GM12878 (cell line): ENCODE results near the gene ZDHHC11B. TPM values are rescaled to one million over a fixed set of nuclear protein-coding genes. Genes with fewer than 3 reads are reported as not detected.
"Not testable (repeated sequence)": the region's sequence is repeated elsewhere in the genome, so short reads cannot be mapped to it uniquely, and the experiment has no call there.

Experiments
- ATAC-seq: fragments of 200-7000 bp; cut with Tn5 transposase; 3 replicates; pipeline ENCODE4 v1.9.1; 2020; ENCODE audit warnings: mild to moderate bottlenecking, moderate library complexity
- BruUV-seq: library from RNA; stranded (reverse); fragments of 400-500 nt; replicated peaks from 2 replicates; lab custom pipeline; 2021; lab: Mats Ljungman, UMichigan
- CTCF ChIA-PET: fragments of 300-600 bp; sonication (Branson Sonifier 250); formaldehyde crosslinking; extraction: SDS; loops from one replicate; lab custom pipeline; 2021; ENCODE audit warnings: inconsistent platforms; lab: Yijun Ruan, JAX
- POLR2A ChIA-PET: fragments of 350-600 bp; formaldehyde crosslinking; extraction: SDS; loops from one replicate; lab custom pipeline; 2021; ENCODE audit warnings: inconsistent platforms; lab: Charles Lee
- RAD21 ChIA-PET: fragments of 300-600 bp; sonication (Branson Sonifier 250); formaldehyde crosslinking; loops from one replicate; lab custom pipeline; 2023; ENCODE audit warnings: antibody characterized with exemption; ENCODE audit not compliant: unreplicated experiment; lab: Charles Lee
- SMC1A ChIA-PET: fragments of 300-600 bp; sonication (Branson Sonifier 250); formaldehyde crosslinking; loops from one replicate; lab custom pipeline; 2023; ENCODE audit not compliant: unreplicated experiment, uncharacterized antibody; lab: Charles Lee
- DNase-seq: peaks from one replicate; pipeline ENCODE4 v3.0.0-alpha.2; 2011; ENCODE audit warnings: low read depth, low spot score
- FAIRE-seq: peaks from 3 replicates; lab custom pipeline; 2011; peaks lifted over from hg19 to GRCh38; lab: Jason Lieb, UNC
- H2AFZ ChIP-seq: 2 replicates; pipeline ENCODE4 v1.6.0; 2011; ENCODE audit warnings: low read depth, low read length, control low read depth; ENCODE audit not compliant: control insufficient read depth
- H3K27ac ChIP-seq: 2 replicates; pipeline ENCODE4 v1.5.1; 2011; ENCODE audit warnings: control low read depth; ENCODE audit not compliant: control insufficient read depth, insufficient read depth
- H3K27me3 ChIP-seq, 2 experiments: replicated peaks in 1 of 2; 2 replicates each; pipeline versions ENCODE4 v1.6.0 to v1.6.1; 2011; ENCODE audit warnings: low read length in 1 of 2; ENCODE audit not compliant: control insufficient read depth in 2 of 2, insufficient read depth in 2 of 2
- H3K36me3 ChIP-seq, 2 experiments: 2 replicates each; pipeline ENCODE4 v1.5.1; 2011; ENCODE audit warnings: low read length in 1 of 2; ENCODE audit not compliant: control insufficient read depth in 2 of 2, insufficient read depth in 2 of 2
- H3K4me1 ChIP-seq: 2 replicates; pipeline ENCODE4 v1.6.1; 2011; ENCODE audit warnings: mild to moderate bottlenecking, low read length, moderate library complexity, mixed read lengths; ENCODE audit not compliant: control insufficient read depth, insufficient read depth
- H3K4me2 ChIP-seq: 2 replicates; pipeline ENCODE4 v1.6.0; 2011; ENCODE audit warnings: control low read depth; ENCODE audit not compliant: control insufficient read depth, insufficient read depth
- H3K4me3 ChIP-seq: fragments of 200-600 bp; sonication (generic); 2 replicates; pipeline ENCODE4 v1.5.1; 2016
- H3K79me2 ChIP-seq: 2 replicates; pipeline ENCODE4 v1.6.0; 2011; ENCODE audit warnings: low read length; ENCODE audit not compliant: control insufficient read depth, insufficient read depth
- H3K9ac ChIP-seq: 2 replicates; pipeline ENCODE4 v1.8.0; 2011; ENCODE audit warnings: low read length, control low read depth, mixed read lengths; ENCODE audit not compliant: control insufficient read depth, insufficient read depth
- H3K9me3 ChIP-seq: replicated peaks from 3 replicates; pipeline ENCODE4 v1.5.1; 2011; ENCODE audit warnings: mild to moderate bottlenecking, low read length; ENCODE audit not compliant: control insufficient read depth, insufficient read depth
- H4K20me1 ChIP-seq: 2 replicates; pipeline ENCODE4 v1.6.0; 2011; ENCODE audit not compliant: control insufficient read depth, insufficient read depth
- CBX3 ChIP-seq: fragments of 200-600 bp; sonication (generic); IDR thresholded peaks from 2 replicates; pipeline ENCODE4 v1.6.1; 2016; ENCODE audit warnings: low read depth, borderline replicate concordance
- CHD1 ChIP-seq: IDR thresholded peaks from 2 replicates; pipeline ENCODE4 v1.6.1; 2012; ENCODE audit warnings: low read depth, low read length, improper control_type of control experiment
- EZH2 ChIP-seq: IDR thresholded peaks from 2 replicates; pipeline ENCODE4 v1.6.1; 2012; ENCODE audit warnings: low read depth, mild to moderate bottlenecking, control low read depth, inconsistent platforms, low read length, borderline replicate concordance; ENCODE audit not compliant: control insufficient read depth
- MXI1 ChIP-seq: fragments of 150-350 bp; IDR thresholded peaks from 2 replicates; pipeline ENCODE4 v1.6.1; 2011; ENCODE audit warnings: low read depth, mild to moderate bottlenecking, inconsistent platforms, low read length, improper control_type of control experiment
- PBX3 ChIP-seq: IDR thresholded peaks from 2 replicates; pipeline ENCODE4 v1.6.1; 2011; ENCODE audit warnings: mild to moderate bottlenecking, low read depth, low read length, moderate library complexity; ENCODE audit not compliant: insufficient replicate concordance
- SMC3 ChIP-seq: IDR thresholded peaks from 2 replicates; pipeline ENCODE4 v1.6.1; 2011; ENCODE audit warnings: low read length, improper control_type of control experiment, borderline replicate concordance
- WRNIP1 ChIP-seq: IDR thresholded peaks from 2 replicates; pipeline ENCODE4 v1.6.1; 2011; ENCODE audit warnings: low read depth, low read length, improper control_type of control experiment, borderline replicate concordance
- WGBS: methylation state at CpG from one replicate; pipeline ENCODE4 v1.1.6; 2016; ENCODE audit warnings: low lambda C conversion rate; ENCODE audit not compliant: insufficient replicate concordance, insufficient coverage; ENCODE audit errors: missing lambda C conversion rate; 5-methylcytosine and 5-hydroxymethylcytosine counted together
- in situ Hi-C: fragments of 300-500 bp; cut with MboI; formaldehyde crosslinking; loops from 9 replicates; pipeline ENCODE4 v1.14.3; 2018; ENCODE audit warnings: mixed read lengths
- intact Hi-C: fragments of 100-400 bp; cut with micrococcal nuclease; formaldehyde crosslinking; loops from one replicate; pipeline ENCODE4 v1.14.2; 2022; ENCODE audit not compliant: unreplicated experiment
- polyA plus RNA-seq, 11 experiments: library from polyadenylated mRNA; depleted of rRNA in 4 of 11; unstranded in 6 of 11; stranded (reverse) in 5 of 11; fragments of >200 nt; fragmentation: Nextera tagmentation in 4 of 11; fragmentation: Illumina TruSeq in 1 of 11; extraction: Ambion mirVana in 4 of 11; extraction: Trizol in 1 of 11; gene quantifications; 1 replicate in 1 of 11; 2 replicates in 10 of 11; pipeline versions ENCODE4 v1.2.1 to v1.2.3, GENCODE V29; 2011 to 2016; ENCODE audit warnings: inconsistent platforms in 2 of 11, missing spikeins in 2 of 11, low read depth in 1 of 11
- total RNA-seq, 4 experiments: library from RNA; depleted of rRNA in 3 of 4; stranded (reverse); fragments of >200 nt in 3 of 4; fragmentation: Illumina TruSeq in 1 of 4; extraction: Trizol in 1 of 4; gene quantifications; 2 replicates each; pipeline versions ENCODE4 v1.2.1 to v1.2.3, GENCODE V29; 2013 to 2021

The ZDHHC11B gene
- total and polyA plus RNA-seq, 10 of the 15 experiments (the other 5 are each of a cell fraction or from before 2014, with no cell fraction given) = 0.01 to 0.10 (median 0.09) TPM; not detected in 7

- RAD21 ChIA-PET = no interaction called here
- intact Hi-C loops (no loop called here), in situ Hi-C loops (loop anchor here (5.0 kb wide), 1 partner anchor 94 kb away; no protein-coding TSS in a partner anchor)
- Histone ChIP-seq H3K27me3 (no peaks in the 10 kb centered on the region), H3K9ac (no peak overlapping the region), H3K4me2 (no peak overlapping the region), H3K9me3 (no peaks in the 10 kb centered on the region), H3K36me3 (no peaks in the 10 kb centered on the region), H3K79me2 (no peaks in the 10 kb centered on the region), H3K4me3 (no peak overlapping the region), H2AFZ (no peak overlapping the region), H3K27ac (no peak overlapping the region), H3K4me1 (no peaks in the 10 kb centered on the region), H4K20me1 (no peaks in the 10 kb centered on the region)
- SMC1A ChIA-PET = no interaction called here
- WGBS = 17% methylated on average over 20 of the region's 20 CpGs
- ATAC-seq (no peak), FAIRE-seq (no peak), DNase-seq (no peak)
- BruUV-seq = no TSS peak
- POLR2A ChIA-PET = no interaction called here
- CTCF ChIA-PET = no interaction called here
- TF ChIP-seq MXI1 (no peak), WRNIP1 (no peak), PBX3 (no peak), SMC3 (no peak), CBX3 (no peak), CHD1 (no peak), EZH2 (no peak)
- TF ChIP-seq, all 136 proteins: peak for 0
Observed at GRCh38 chr5:775961-776861, 8.3 kb downstream of the ZDHHC11B start.

GRCh38 chr5:775595-775960 lies 9.0 kb downstream of the ZDHHC11B start:
- FAIRE-seq, H3K27me3 ChIP-seq, H3K9me3 ChIP-seq, H4K20me1 ChIP-seq, intact Hi-C loops, H3K4me3 ChIP-seq, POLR2A ChIA-PET, H3K9ac ChIP-seq, ATAC-seq, H3K4me2 ChIP-seq, H3K79me2 ChIP-seq, H3K4me1 ChIP-seq, SMC1A ChIA-PET, CTCF ChIA-PET, RAD21 ChIA-PET, DNase-seq, BruUV-seq, H3K36me3 ChIP-seq, H3K27ac ChIP-seq, H2AFZ ChIP-seq: not testable (repeated sequence)
- in situ Hi-C loops = loop anchor here (5.0 kb wide), 1 partner anchor 93 kb away; no protein-coding TSS in a partner anchor
- WGBS = 29% methylated on average over 8 of the region's 9 CpGs

- SMC1A ChIA-PET, FAIRE-seq, H3K36me3 ChIP-seq, RAD21 ChIA-PET, H3K4me2 ChIP-seq, intact Hi-C loops, H3K4me3 ChIP-seq, H3K27me3 ChIP-seq, ATAC-seq, DNase-seq, POLR2A ChIA-PET, H3K9me3 ChIP-seq, H3K27ac ChIP-seq, H3K4me1 ChIP-seq, H4K20me1 ChIP-seq, BruUV-seq, H2AFZ ChIP-seq, H3K79me2 ChIP-seq, CTCF ChIA-PET, H3K9ac ChIP-seq: not testable (repeated sequence)
- 54% methylated on average over 17 of the region's 18 CpGs for WGBS
- in situ Hi-C loops = loop anchor here (5.0 kb wide), 1 partner anchor 93 kb away; no protein-coding TSS in a partner anchor
Observed at GRCh38 chr5:774854-775505, 9.5 kb downstream of the ZDHHC11B start.
